ENCODE results near the gene BEND3.
"Not testable (repeated sequence)": the region's sequence is repeated elsewhere in the genome, so short reads cannot be mapped to it uniquely, and the experiment has no call there.

The BEND3 gene

DNA sequence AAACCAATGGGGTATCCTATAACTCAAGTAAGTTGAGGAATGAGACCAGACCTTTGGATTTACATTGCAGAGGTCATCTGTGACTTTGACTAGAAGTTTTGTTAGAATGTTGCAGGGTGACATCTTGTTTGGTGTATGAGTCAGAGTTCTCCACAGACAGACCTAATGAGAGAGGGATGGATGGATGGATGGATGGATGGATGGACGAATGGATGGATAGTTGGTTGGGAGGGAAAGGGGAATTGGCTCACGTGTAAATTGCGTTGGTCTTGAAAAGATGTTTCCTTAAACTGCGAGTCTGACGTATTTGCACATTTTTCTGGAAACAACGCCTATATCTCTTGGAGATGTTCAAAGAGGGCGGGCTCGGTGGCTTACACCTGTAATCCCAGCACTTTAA lies 88.3 kb downstream of the BEND3 start:
- no peak for DNase-seq

DNA sequence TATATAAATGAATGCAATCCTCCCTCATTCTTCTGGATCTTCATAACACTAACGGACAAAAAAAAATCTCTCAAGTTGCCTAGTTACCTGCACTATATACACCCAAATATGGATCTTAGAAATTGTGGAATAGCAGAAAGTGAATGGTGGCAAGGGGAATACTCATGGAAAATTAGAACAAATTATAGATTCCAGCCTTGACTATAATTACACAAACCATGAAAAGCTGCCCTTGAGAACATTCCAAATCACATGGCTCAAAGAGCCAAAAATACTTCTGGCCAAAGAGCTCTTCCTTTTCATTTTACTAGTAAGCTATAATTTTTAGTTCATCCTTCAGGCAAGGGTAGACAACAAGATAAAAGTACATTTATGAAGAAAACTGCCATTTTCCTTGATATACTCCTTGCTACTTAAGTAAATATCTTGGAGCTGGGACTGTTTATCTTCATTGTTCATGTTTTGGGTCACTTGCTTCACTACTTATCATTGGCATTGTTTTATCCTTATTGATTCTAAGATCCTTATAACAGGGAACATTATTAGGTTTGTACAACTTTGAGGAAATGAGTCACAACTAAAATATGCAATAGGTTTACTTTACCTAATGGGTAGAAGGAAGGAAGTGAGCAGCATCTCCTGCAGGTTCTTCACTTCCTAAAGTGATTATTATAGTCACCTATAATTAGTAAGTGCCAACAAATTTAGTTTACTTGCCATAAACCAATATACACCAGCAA lies 93.7 kb downstream of the BEND3 start:
- no peak for DNase-seq

DNA sequence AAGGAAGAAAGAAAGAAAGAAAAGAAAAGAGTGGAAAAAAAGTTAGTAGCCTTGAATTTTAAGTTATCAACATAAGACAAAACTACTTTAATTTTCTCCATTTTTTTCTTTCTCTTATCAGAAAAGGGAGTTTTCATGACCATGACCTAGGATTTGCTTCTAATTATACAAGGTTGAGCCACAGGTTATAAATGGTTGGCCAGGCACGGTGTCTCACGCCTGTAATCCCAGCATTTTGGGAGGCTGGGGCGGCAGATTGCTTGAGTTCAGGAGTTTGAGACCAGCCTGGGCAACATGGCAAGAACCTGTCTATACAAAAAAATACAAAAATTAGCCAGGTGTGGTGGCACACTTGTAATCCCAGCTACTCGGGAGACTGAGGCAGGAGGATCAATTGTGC lies 95.1 kb downstream of the BEND3 start:
- DNase-seq, result no peak

GRCh38 chr6:107019628-107020027 lies 95.7 kb downstream of the BEND3 start:
- not testable (repeated sequence) for DNase-seq

GRCh38 chr6:107019047-107019446 lies 96.3 kb downstream of the BEND3 start:
- DNase-seq, result no peak
